Urinary bladder (tissue), 4 donors: ENCODE measurements around the gene EDN1. TPM values are rescaled to one million over a fixed set of nuclear protein-coding genes. Genes with fewer than 3 reads are reported as not detected.

ENCODE experiments used
- DNase-seq: peaks from one replicate; pipeline ENCODE4 v3.0.0-alpha.2; 2015; ENCODE audit errors: extremely low spot score
- H3K27ac ChIP-seq: one replicate; pipeline ENCODE4 v1.5.1; 2013; ENCODE audit warnings: low read depth, mild to moderate bottlenecking, moderate library complexity
- H3K36me3 ChIP-seq: one replicate; pipeline ENCODE4 v1.6.1; 2013; ENCODE audit warnings: mild to moderate bottlenecking, moderate library complexity; ENCODE audit not compliant: insufficient read depth
- H3K4me1 ChIP-seq: one replicate; pipeline ENCODE4 v1.6.1; 2013; ENCODE audit warnings: mild to moderate bottlenecking, moderate library complexity; ENCODE audit not compliant: insufficient read depth
- H3K4me3 ChIP-seq: one replicate; pipeline ENCODE4 v1.5.1; 2013; ENCODE audit warnings: low read depth, low read length
- WGBS: extraction: QIAGEN DNeasy Blood & Tissue Kit; methylation state at CpG from one replicate; pipeline ENCODE4 v1.1.7; 2013; 5-methylcytosine and 5-hydroxymethylcytosine counted together
- polyA plus RNA-seq: library from polyadenylated mRNA; stranded (reverse); fragments of 200-250 nt; gene quantifications from one replicate; pipeline ENCODE4 v1.2.3, GENCODE V29; 2013
- small RNA-seq: library from RNA; depleted of rRNA; stranded (forward); fragments of <200 nt; gene quantifications from one replicate; pipeline ENCODE3, GENCODE V24; 2014
- total RNA-seq: library from RNA; depleted of rRNA; stranded (reverse); fragments of >200 nt; gene quantifications from one replicate; pipeline ENCODE4 v1.2.3, GENCODE V29; 2014
- donor health status: healthy with polysubstance abuse.
- donor health status: healthy.

The EDN1 gene
- total and polyA plus RNA-seq, 2 donors = 8.8 to 13.5 TPM

DNA sequence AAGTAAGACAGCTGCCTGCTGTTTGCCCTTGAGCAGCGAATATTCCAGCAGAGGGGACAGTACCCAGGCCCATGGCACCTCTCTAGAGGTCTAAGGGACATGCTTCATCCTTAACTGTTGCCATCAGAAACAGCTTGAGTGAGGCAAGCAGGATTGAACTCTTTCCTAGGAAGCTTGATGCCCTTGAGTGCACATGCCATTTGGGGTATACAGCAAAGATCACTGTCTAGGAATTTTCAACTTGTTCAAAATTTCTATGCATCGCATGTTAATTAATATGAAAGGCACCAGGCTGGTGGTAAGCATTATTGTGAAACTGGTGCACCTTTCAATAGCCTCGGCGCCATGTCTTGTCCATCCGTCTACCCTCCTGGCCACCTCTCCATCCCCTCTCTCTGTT is 54.1 kb downstream of the EDN1 start:
- WGBS = 98% methylated on average over 5 of the region's 5 CpGs
- Histone ChIP-seq H3K36me3 (no peaks in the 10 kb centered on the region), H3K27ac (no peak overlapping the region), H3K4me1 (no peaks in the 10 kb centered on the region), H3K4me3 (no peak overlapping the region)
- no peak for DNase-seq

DNA sequence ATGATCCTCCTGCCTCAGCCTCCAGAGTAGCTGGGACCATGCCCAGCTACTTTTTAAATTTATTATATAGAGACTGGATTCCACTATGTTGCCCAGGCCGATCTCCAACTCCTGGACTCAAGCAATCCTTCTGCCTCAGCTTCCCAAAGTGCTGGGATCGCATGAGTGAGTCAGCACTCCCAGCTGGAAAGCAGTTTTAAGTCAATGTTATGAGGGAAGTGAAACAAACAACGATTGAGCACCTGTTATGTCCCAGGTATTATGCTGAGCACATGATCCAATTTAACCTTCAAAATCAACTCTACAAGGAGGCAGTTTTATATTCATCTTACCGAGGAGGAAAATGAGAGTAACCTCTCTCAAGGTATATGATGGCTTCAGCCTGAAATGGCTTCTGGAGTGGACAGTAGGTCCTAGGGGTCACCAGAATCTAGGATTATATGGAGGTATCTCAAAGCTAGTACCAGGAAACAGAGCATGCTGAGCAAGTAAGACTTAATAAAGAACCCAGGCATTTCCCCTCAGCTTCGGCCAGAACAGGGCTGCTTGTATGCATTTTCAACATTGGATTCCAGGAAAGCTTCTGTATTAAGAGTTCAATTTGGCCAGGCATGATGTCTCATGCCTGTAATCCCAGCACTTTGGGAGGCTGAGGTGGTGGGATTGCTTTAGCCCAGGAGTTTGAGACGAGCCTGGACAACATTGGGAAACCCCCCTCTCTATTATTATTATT is 55.0 kb downstream of the EDN1 start:
- no peak for DNase-seq
- no peaks in the 10 kb centered on the region for H3K4me1 ChIP-seq
- H3K36me3 ChIP-seq = no peaks in the 10 kb centered on the region
- no peak overlapping the region for H3K27ac ChIP-seq
- H3K4me3 ChIP-seq = no peak overlapping the region
- WGBS = 73% methylated on average over 6 of the region's 6 CpGs

DNA sequence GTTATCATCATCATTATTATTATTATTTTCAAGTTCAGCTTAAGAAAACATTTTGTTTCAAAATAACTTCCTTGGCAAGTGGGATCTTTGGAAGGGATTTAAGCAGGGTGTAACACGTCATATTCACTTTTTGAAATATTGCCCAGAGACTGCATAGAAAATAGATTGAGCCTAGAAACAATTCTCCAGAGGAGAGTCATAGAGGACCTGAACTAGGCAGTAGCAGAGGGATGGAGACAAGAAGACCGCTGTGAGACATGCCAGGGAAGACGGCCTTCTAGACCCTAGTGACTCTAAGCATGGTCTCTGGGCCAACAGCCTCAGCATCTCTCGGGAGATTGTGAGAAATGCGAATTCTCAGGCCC is 55.5 kb downstream of the EDN1 start:
- Histone ChIP-seq H3K4me3 (no peak overlapping the region), H3K4me1 (no peaks in the 10 kb centered on the region), H3K27ac (no peak overlapping the region), H3K36me3 (no peaks in the 10 kb centered on the region)
- WGBS = 71% methylated on average over 5 of the region's 5 CpGs
- DNase-seq = no peak

Small RNA genes lying within 50 kb of the gene (small RNA-seq; reads per million reads assigned to genes)
- not detected for gene SUMO2P12
